RWPE2 (cell line): Measurements from ENCODE around the gene MCHR1.
"Not testable (repeated sequence)": the region's sequence is repeated elsewhere in the genome, so short reads cannot be mapped to it uniquely, and the experiment has no call there.

Experiments used
- ATAC-seq: fragments of 200-7000 bp; cut with Tn5 transposase; 3 replicates; pipeline ENCODE4 v1.9.1; 2021; ENCODE audit warnings: low read depth
- DNase-seq: peaks from one replicate; pipeline ENCODE4 v3.0.0-alpha.2; 2020; ENCODE audit warnings: low spot score
- H3K27ac ChIP-seq: fragments of 450-650 bp; 2 replicates; pipeline ENCODE4 v1.5.1; 2017; ENCODE audit warnings: mild to moderate bottlenecking; ENCODE audit not compliant: poor library complexity, severe bottlenecking
- H3K27me3 ChIP-seq: fragments of 250-450 bp; sonication (Bioruptor Pico); 2 replicates; pipeline ENCODE4 v1.5.1; 2021; ENCODE audit warnings: mild to moderate bottlenecking, moderate library complexity; ENCODE audit not compliant: insufficient read depth, poor library complexity, severe bottlenecking
- H3K36me3 ChIP-seq: fragments of 250-450 bp; sonication (Bioruptor Pico); 2 replicates; pipeline ENCODE4 v1.5.1; 2020; ENCODE audit warnings: low read depth, mild to moderate bottlenecking, moderate library complexity
- H3K4me1 ChIP-seq: fragments of 250-450 bp; sonication (Bioruptor Pico); 2 replicates; pipeline ENCODE4 v1.5.1; 2021; ENCODE audit warnings: mild to moderate bottlenecking, moderate library complexity; ENCODE audit not compliant: insufficient read depth, poor library complexity, severe bottlenecking
- H3K4me3 ChIP-seq: fragments of 250-450 bp; sonication (Bioruptor Pico); 2 replicates; pipeline ENCODE4 v1.5.1; 2021; ENCODE audit warnings: mild to moderate bottlenecking, moderate library complexity; ENCODE audit not compliant: severe bottlenecking
- H3K9me3 ChIP-seq: fragments of 250-450 bp; sonication (Bioruptor Pico); 2 replicates; pipeline ENCODE4 v1.5.1; 2021; ENCODE audit warnings: mild to moderate bottlenecking, moderate library complexity; ENCODE audit not compliant: severe bottlenecking
- CTCF ChIP-seq: fragments of 450-650 bp; IDR thresholded peaks from one replicate; pipeline ENCODE4 v1.5.1; 2017; ENCODE audit warnings: mild to moderate bottlenecking, moderate library complexity; ENCODE audit not compliant: poor library complexity, severe bottlenecking

The MCHR1 gene

GRCh38 chr22:40674274-40674673 lies 5.0 kb upstream of the MCHR1 start:
- no peak for TF ChIP-seq CTCF
- ATAC-seq (no peak), DNase-seq (no peak)
- Histone ChIP-seq H3K4me3 (no peak overlapping the region), H3K27ac (no peak overlapping the region), H3K27me3 (no peaks in the 10 kb centered on the region), H3K9me3 (no peaks in the 10 kb centered on the region), H3K4me1 (no peaks in the 10 kb centered on the region), H3K36me3 (no peaks in the 10 kb centered on the region)

- not testable (repeated sequence) for DNase-seq, H3K27ac ChIP-seq, H3K27me3 ChIP-seq, H3K9me3 ChIP-seq, H3K4me1 ChIP-seq, ATAC-seq, H3K4me3 ChIP-seq, H3K36me3 ChIP-seq
Observed at GRCh38 chr22:40676166-40676565, 3.1 kb upstream of the MCHR1 start.

- TF ChIP-seq CTCF: no peak
- no peak for ATAC-seq
Observed at GRCh38 chr22:40676644-40677043, 2.6 kb upstream of the MCHR1 start.

GRCh38 chr22:40678493-40679248 lies 613 bp upstream of the MCHR1 start:
- no peak for TF ChIP-seq CTCF
- Histone ChIP-seq H3K27me3 (no peaks in the 10 kb centered on the region), H3K36me3 (no peaks in the 10 kb centered on the region), H3K9me3 (no peaks in the 10 kb centered on the region), H3K4me1 (peaks cover 5% of the 10 kb centered on the region), H3K4me3 (no peak overlapping the region), H3K27ac (no peak overlapping the region)
- ATAC-seq (no peak), DNase-seq (no peak)

More at GRCh38 chr22:40676644-40677043, 2.6 kb upstream of the MCHR1 start:
- Histone ChIP-seq H3K4me1 (no peaks in the 10 kb centered on the region), H3K9me3 (no peaks in the 10 kb centered on the region), H3K36me3 (no peaks in the 10 kb centered on the region), H3K27me3 (no peaks in the 10 kb centered on the region), H3K4me3 (no peak overlapping the region), H3K27ac (no peak overlapping the region)
- no peak for DNase-seq

- H3K9me3 ChIP-seq: no peaks in the 10 kb centered on the region
- no peaks in the 10 kb centered on the region for H3K27me3 ChIP-seq
- no peak overlapping the region for H3K27ac ChIP-seq
- H3K4me1 ChIP-seq: peaks cover 5% of the 10 kb centered on the region
- TF ChIP-seq CTCF: no peak
- no peak for DNase-seq
- H3K4me3 ChIP-seq: no peak overlapping the region
- no peak for ATAC-seq
- no peaks in the 10 kb centered on the region for H3K36me3 ChIP-seq
Observed at GRCh38 chr22:40679964-40680818, 907 bp downstream of the MCHR1 start.
